ENCODE data around the gene LILRA6. TPM values are rescaled to one million over a fixed set of nuclear protein-coding genes. Genes with fewer than 3 reads are reported as not detected.

Gene LILRA6
- total RNA-seq, 2 donors from 2014 or later = not detected

DNA sequence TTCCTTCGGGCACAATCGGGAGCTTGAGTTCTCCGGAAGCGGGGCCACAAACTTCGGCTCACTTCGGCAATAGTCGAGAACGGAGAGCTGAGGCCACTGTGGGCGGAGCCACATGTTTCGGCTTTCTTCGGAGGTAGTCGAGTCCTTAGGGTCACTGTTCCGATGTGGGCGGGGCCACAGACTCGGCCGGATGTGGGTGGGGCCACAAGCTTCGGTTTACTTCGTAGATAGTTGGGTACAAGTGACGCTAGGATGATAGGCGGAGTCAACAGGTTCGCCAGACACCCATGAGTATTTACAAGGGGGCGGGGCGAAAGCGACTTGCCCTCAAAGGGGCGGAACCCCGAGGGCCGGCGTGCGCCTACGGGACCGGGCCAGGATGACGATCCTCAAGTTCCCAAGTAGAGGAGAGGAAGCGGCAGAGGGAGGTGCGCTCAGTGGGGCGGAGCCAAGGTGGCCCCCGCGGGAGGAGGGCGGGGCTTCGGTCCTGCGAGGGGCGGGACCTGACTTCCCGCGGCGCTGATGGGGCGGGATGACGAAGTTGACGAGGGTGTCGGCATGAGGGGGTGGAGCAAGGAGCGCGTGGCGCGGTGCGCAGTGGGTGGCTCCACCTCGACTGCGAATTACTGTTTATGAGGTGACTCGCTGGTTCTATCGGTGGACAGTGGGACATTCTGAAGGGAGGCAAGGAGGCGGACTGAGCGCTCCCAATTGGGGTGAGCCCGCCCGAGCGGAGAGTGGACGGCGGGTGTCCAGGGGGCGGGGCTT is 52.7 kb downstream of the LILRA6 start:
- 0% methylated on average over 11 to 65 of the region's 65 CpGs for WGBS, 2 donors
- H3K27me3 ChIP-seq = no peaks in the 10 kb centered on the region
- peak overlapping the region; percentile 94 to 100 (median 99) for H3K27ac ChIP-seq
- ATAC-seq = peak; percentile 69
- TF ChIP-seq CTCF (IDR thresholded peaks at IDR 0.05) (no peak), POLR2A (IDR thresholded peaks at IDR 0.05) (peak; percentile 78 to 96 (median 94))
- intact Hi-C loops (cut with DNase I) = no loop called here
- no peaks in the 10 kb centered on the region for H3K9me3 ChIP-seq
- H3K4me3 ChIP-seq = peak overlapping the region in 1 of 2 donors; percentile 36
- H3K4me1 ChIP-seq = peaks cover 50% of the 10 kb centered on the region
- peak; percentile 100 for DNase-seq
- peaks cover 0 to 6% of the 10 kb centered on the region in 2 donors for H3K36me3 ChIP-seq (replicated peaks in 1 of 2; ENCODE audit: insufficient read depth in 1 of 2, low read depth in 2 of 2)

- TF ChIP-seq POLR2A (IDR thresholded peaks at IDR 0.05) (peak; percentile 50 to 63 (median 62)), CTCF (IDR thresholded peaks at IDR 0.05) (peak in 5 of 7 experiments; percentile 13 to 59 (median 42))
- DNase-seq (no peak), ATAC-seq (peak; percentile 3)
- Histone ChIP-seq H3K4me1 (peaks cover 50% of the 10 kb centered on the region), H3K27ac (peak within 1 kb of the TSS; percentile 94 to 100 (median 99)), H3K4me3 (peak within 1 kb of the TSS; percentile 36 to 38), H3K9me3 (no peaks in the 10 kb centered on the region), H3K36me3 (replicated peaks in 1 of 2; ENCODE audit: insufficient read depth in 1 of 2, low read depth in 2 of 2) (peaks cover 0 to 6% of the 10 kb centered on the region in 2 donors), H3K27me3 (no peaks in the 10 kb centered on the region)
- WGBS, 2 donors = 0% methylated on average over 8 to 62 of the region's 64 CpGs
- intact Hi-C loops (cut with DNase I) = no loop called here
Observed at GRCh38 chr19:54189145-54189734, 53.4 kb downstream of the LILRA6 start, which contains the start of gene MBOAT7. Gene MBOAT7, minus strand, starts transcription at chr19:54189580. Its CDS starts 1,072 bp downstream, at chr19:54188508.

- H3K27me3 ChIP-seq = no peaks in the 10 kb centered on the region
- H3K9me3 ChIP-seq = no peaks in the 10 kb centered on the region
- ATAC-seq = no peak
- H3K36me3 ChIP-seq (replicated peaks in 1 of 2; ENCODE audit: insufficient read depth in 1 of 2, low read depth in 2 of 2) = peaks cover 0 to 4% of the 10 kb centered on the region in 2 donors
- peak overlapping the region; percentile 84 to 99 (median 96) for H3K27ac ChIP-seq
- intact Hi-C loops (cut with DNase I) = no loop called here
- 17 to 19% methylated on average over 10 to 11 of the region's 12 CpGs for WGBS, 2 donors
- peak overlapping the region; percentile 36 to 38 for H3K4me3 ChIP-seq
- no peak for DNase-seq
- TF ChIP-seq POLR2A (IDR thresholded peaks at IDR 0.05) (no peak), CTCF (IDR thresholded peaks at IDR 0.05) (no peak)
- peaks cover 50% of the 10 kb centered on the region for H3K4me1 ChIP-seq
Observed at GRCh38 chr19:54188215-54188871, 54.2 kb downstream of the LILRA6 start.

DNA sequence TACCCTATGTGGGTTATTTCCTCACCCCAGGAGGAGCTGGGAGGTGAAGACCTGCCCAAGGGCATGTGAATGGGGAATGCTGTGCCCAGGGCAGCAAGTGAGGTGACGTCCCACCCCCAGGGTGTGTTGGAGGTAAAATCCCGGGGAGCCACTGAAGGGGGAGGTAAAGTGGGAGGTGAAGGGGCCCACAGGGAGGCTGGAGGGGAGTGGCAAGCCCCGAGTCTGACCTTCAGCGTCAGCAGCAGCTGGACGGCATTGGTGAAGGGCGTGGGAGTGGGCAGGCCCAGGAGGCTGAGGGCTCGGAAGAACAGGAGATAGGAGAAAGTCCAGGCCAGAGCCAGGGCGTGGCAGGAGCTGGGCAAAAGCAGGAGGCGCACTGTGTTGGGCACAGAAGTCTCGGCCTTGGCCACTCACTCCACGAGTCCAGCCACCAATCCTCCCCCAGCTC is 55.6 kb downstream of the LILRA6 start:
- DNase-seq (peak; percentile 71 to 87 (median 86)), ATAC-seq (no peak)
- intact Hi-C loops (cut with DNase I) = no loop called here
- H3K4me3 ChIP-seq = no peak overlapping the region
- H3K4me1 ChIP-seq = peaks cover 41% of the 10 kb centered on the region
- H3K9me3 ChIP-seq = no peaks in the 10 kb centered on the region
- no peaks in the 10 kb centered on the region for H3K36me3 ChIP-seq (replicated peaks in 1 of 2; ENCODE audit: insufficient read depth in 1 of 2, low read depth in 2 of 2)
- TF ChIP-seq CTCF (IDR thresholded peaks at IDR 0.05) (no peak), POLR2A (IDR thresholded peaks at IDR 0.05) (peak; percentile 33 to 62 (median 42))
- 21 to 35% methylated on average over 11 of the region's 11 CpGs for WGBS, 2 donors
- H3K27me3 ChIP-seq = no peaks in the 10 kb centered on the region
- H3K27ac ChIP-seq = peak overlapping the region; percentile 94 to 99 (median 96)

Small RNAs within 50 kb of the gene (microRNA-seq; reads per million reads assigned to microRNA genes)
- 0 reads per million in 2 donors for gene MIR4752 (ENCODE audit: borderline number of aligned reads in 2 of 2, borderline replicate concordance in 2 of 2)

Small RNAs within 50 kb of the gene (small RNA-seq; reads per million reads assigned to genes)
- gene MIR4752 (not detected), gene RNU6-1307P (not detected)

Other genes with a start within 250 kb of the LILRA6 start
- gene VSTM1, start 178.9 kb downstream of the LILRA6 start, total RNA-seq = not detected
- gene TARM1, start 161.4 kb downstream of the LILRA6 start, total RNA-seq = not detected
- 1 to 10 TPM in 1 of 2 donors, not detected in 1; 2.3 TPM for gene OSCAR, start 142.0 kb downstream of the LILRA6 start, total RNA-seq
- gene NDUFA3, start 139.9 kb downstream of the LILRA6 start, total RNA-seq = 1 to 10 TPM; 4.7 to 5.3 TPM
- 10 to 100 TPM in 1 of 2 donors, 1 to 10 TPM in 1; 6.5 to 11.9 TPM for gene TFPT, start 127.1 kb downstream of the LILRA6 start, total RNA-seq
- 10 to 100 TPM; 17.8 to 24.1 TPM for gene PRPF31, start 127.0 kb downstream of the LILRA6 start, total RNA-seq
- 10 to 100 TPM; 22.4 to 51.4 TPM for gene CNOT3, start 105.0 kb downstream of the LILRA6 start, total RNA-seq
- 1 to 10 TPM; 4.0 to 9.6 TPM for gene LENG1, start 83.1 kb downstream of the LILRA6 start, total RNA-seq
- gene TMC4, start 69.6 kb downstream of the LILRA6 start, total RNA-seq = 100 to 1,000 TPM in 1 of 2 donors, 10 to 100 TPM in 1; 57.3 to 126 TPM
- gene MBOAT7, start 53.2 kb downstream of the LILRA6 start, total RNA-seq = 10 to 100 TPM; 40.5 to 98.9 TPM
- gene TSEN34, start 51.5 kb downstream of the LILRA6 start, total RNA-seq = 10 to 100 TPM; 33.9 to 56.6 TPM
- 1,000 to 10,000 TPM; 1,319 to 1,729 TPM for gene RPS9, start 41.9 kb downstream of the LILRA6 start, total RNA-seq
- gene LILRB3, start 19.8 kb downstream of the LILRA6 start, total RNA-seq = 1 to 10 TPM in 1 of 2 donors, under 1 TPM in 1; 0.33 to 2.1 TPM
- 1 to 10 TPM; 3.1 to 6.6 TPM for gene LILRB5, start 14.5 kb upstream of the LILRA6 start, total RNA-seq
- gene LILRB2, start 38.3 kb upstream of the LILRA6 start, total RNA-seq = 1 to 10 TPM in 1 of 2 donors, under 1 TPM in 1; 0.78 to 1.3 TPM
- gene LILRA5, start 70.4 kb upstream of the LILRA6 start, total RNA-seq = under 1 TPM in 1 of 2 donors, not detected in 1; 0.78 TPM
- not detected for gene LILRA4, start 96.4 kb upstream of the LILRA6 start, total RNA-seq
- gene LAIR1, start 122.1 kb upstream of the LILRA6 start, total RNA-seq = 10 to 100 TPM in 1 of 2 donors, 1 to 10 TPM in 1; 2.9 to 35.6 TPM
- 10 to 100 TPM; 20.5 to 88.7 TPM for gene TTYH1, start 172.7 kb upstream of the LILRA6 start, total RNA-seq
- 100 to 1,000 TPM; 182 to 290 TPM for gene LENG8, start 206.4 kb upstream of the LILRA6 start, total RNA-seq
- gene LENG9, start 221.0 kb upstream of the LILRA6 start, total RNA-seq = 10 to 100 TPM; 21.8 to 25.7 TPM
- gene CDC42EP5, start 230.5 kb upstream of the LILRA6 start, total RNA-seq = 10 to 100 TPM; 18.2 to 92.9 TPM

All from body of pancreas (tissue), 4 donors.